Tibial nerve (tissue), 4 donors: Measurements from ENCODE around the gene PALM. TPM values are rescaled to one million over a fixed set of nuclear protein-coding genes. Genes with fewer than 3 reads are reported as not detected.
A peak's percentile ranks its signal among the peaks of the same experiment; 100 is the strongest.

Source experiments
- DNase-seq, 2 donors: peaks; one replicate each; pipeline ENCODE4 v3.0.0-alpha.2; 2019; ENCODE audit warnings: low spot score in 2 of 2
- H3K27ac ChIP-seq, 4 donors: fragments of 200-600 bp; sonication (generic) in 3 of 4; one replicate each; pipeline ENCODE4 v1.5.1; 2017 to 2019; ENCODE audit warnings: mild to moderate bottlenecking in 1 of 4
- H3K27me3 ChIP-seq, 2 donors: fragments of 200-600 bp; sonication (generic) in 1 of 2; one replicate each; pipeline versions ENCODE4 v1.5.1 to v1.6.0; 2017 to 2019
- H3K36me3 ChIP-seq, 3 donors: fragments of 200-600 bp; sonication (generic); one replicate each; pipeline ENCODE4 v1.5.1; 2018 to 2019
- H3K4me1 ChIP-seq, 4 donors: fragments of 200-600 bp; sonication (generic) in 3 of 4; one replicate each; pipeline ENCODE4 v1.5.1; 2017 to 2019
- H3K4me3 ChIP-seq, 4 donors: fragments of 200-600 bp; sonication (generic) in 3 of 4; one replicate each; pipeline ENCODE4 v1.5.1; 2017 to 2019; ENCODE audit warnings: mild to moderate bottlenecking in 1 of 4, moderate library complexity in 1 of 4
- H3K9me3 ChIP-seq, 4 donors: fragments of 200-600 bp; sonication (generic) in 3 of 4; one replicate each; pipeline ENCODE4 v1.5.1; 2017 to 2019
- EP300 ChIP-seq, 2 donors: sonication (generic); formaldehyde crosslinking; IDR thresholded peaks; one replicate each; pipeline ENCODE4 v1.6.1; 2017; ENCODE audit warnings: antibody characterized with exemption in 2 of 2, mild to moderate bottlenecking in 1 of 2
- POLR2A ChIP-seq, 2 donors: fragments of 450-650 bp; IDR thresholded peaks; one replicate each; pipeline ENCODE4 v1.6.1; 2017; ENCODE audit warnings: antibody characterized with exemption in 2 of 2, mild to moderate bottlenecking in 2 of 2, moderate library complexity in 2 of 2
- WGBS, 2 donors: methylation state at CpG; one replicate each; pipeline ENCODE4 v1.1.5; 2018; 5-methylcytosine and 5-hydroxymethylcytosine counted together
- total RNA-seq, 4 donors: library from RNA; depleted of rRNA; stranded (reverse); fragments of >200 nt; gene quantifications; one replicate each; pipeline ENCODE4 v1.1.0, GENCODE V29; 2016
- TF ChIP-seq, protein P1 (sequence below), 5 experiments: fragments of 200-600 bp in 3 of 5; fragments of 450-650 bp in 2 of 5; sonication (generic) in 3 of 5; IDR thresholded peaks; one replicate each; pipeline ENCODE4 v1.5.1; 2016 to 2019; ENCODE audit warnings: antibody characterized with exemption in 5 of 5, mild to moderate bottlenecking in 3 of 5, moderate library complexity in 2 of 5

The PALM gene
- total RNA-seq, 4 donors from 2014 or later: 65.7 to 101 (median 98.0) TPM

DNA sequence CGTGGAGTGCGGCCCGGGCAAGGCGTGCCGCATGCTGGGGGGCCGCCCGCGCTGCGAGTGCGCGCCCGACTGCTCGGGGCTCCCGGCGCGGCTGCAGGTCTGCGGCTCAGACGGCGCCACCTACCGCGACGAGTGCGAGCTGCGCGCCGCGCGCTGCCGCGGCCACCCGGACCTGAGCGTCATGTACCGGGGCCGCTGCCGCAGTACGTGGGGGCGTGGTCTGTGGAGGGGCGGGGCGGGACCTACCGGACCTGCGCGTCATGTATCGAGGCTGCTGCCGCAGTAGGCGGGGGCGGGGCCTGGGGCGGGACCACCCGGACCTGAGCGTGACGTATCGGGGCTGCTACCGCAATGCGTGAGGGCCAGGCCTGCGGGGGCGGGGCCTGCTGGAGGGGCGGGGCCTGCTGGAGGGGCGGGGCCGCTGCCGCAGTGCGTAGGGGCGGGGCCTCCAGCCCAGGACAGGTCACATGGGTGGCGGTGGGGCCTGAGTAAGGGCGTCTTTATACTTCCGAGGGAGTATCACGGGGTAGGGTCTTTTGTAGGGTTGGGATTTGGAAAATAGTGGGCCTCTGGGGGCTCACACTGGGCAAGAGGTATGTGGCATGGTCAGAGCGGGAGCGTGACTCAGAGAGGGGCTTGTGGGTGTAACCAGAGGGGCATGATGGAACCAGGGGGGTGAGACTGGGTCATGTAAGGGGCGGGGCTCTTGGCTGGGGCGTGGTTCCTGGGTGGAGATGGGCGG lies 28.3 kb upstream of the PALM start:
- Histone ChIP-seq H3K27ac (peak overlapping the region; percentile 94 to 99 (median 99)), H3K4me1 (peaks cover 0 to 50% (median 27%) of the 10 kb centered on the region in 4 donors), H3K9me3 (no peaks in the 10 kb centered on the region), H3K4me3 (peak overlapping the region; percentile 60 to 90 (median 74)), H3K27me3 (no peaks in the 10 kb centered on the region), H3K36me3 (peaks cover 0 to 20% (median 0%) of the 10 kb centered on the region in 3 donors)
- peak; percentile 87 to 95 for TF ChIP-seq POLR2A (IDR thresholded peaks at IDR 0.05)
- TF ChIP-seq EP300 (IDR thresholded peaks at IDR 0.05): peak; percentile 66 to 80
- TF ChIP-seq, protein P1, sequence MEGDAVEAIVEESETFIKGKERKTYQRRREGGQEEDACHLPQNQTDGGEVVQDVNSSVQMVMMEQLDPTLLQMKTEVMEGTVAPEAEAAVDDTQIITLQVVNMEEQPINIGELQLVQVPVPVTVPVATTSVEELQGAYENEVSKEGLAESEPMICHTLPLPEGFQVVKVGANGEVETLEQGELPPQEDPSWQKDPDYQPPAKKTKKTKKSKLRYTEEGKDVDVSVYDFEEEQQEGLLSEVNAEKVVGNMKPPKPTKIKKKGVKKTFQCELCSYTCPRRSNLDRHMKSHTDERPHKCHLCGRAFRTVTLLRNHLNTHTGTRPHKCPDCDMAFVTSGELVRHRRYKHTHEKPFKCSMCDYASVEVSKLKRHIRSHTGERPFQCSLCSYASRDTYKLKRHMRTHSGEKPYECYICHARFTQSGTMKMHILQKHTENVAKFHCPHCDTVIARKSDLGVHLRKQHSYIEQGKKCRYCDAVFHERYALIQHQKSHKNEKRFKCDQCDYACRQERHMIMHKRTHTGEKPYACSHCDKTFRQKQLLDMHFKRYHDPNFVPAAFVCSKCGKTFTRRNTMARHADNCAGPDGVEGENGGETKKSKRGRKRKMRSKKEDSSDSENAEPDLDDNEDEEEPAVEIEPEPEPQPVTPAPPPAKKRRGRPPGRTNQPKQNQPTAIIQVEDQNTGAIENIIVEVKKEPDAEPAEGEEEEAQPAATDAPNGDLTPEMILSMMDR (IDR thresholded peaks at IDR 0.05): peak; percentile 47 to 86 (median 71)
- WGBS, 2 donors: 0% methylated on average over 14 to 16 of the region's 70 CpGs
- peak; percentile 99 to 100 for DNase-seq

DNA sequence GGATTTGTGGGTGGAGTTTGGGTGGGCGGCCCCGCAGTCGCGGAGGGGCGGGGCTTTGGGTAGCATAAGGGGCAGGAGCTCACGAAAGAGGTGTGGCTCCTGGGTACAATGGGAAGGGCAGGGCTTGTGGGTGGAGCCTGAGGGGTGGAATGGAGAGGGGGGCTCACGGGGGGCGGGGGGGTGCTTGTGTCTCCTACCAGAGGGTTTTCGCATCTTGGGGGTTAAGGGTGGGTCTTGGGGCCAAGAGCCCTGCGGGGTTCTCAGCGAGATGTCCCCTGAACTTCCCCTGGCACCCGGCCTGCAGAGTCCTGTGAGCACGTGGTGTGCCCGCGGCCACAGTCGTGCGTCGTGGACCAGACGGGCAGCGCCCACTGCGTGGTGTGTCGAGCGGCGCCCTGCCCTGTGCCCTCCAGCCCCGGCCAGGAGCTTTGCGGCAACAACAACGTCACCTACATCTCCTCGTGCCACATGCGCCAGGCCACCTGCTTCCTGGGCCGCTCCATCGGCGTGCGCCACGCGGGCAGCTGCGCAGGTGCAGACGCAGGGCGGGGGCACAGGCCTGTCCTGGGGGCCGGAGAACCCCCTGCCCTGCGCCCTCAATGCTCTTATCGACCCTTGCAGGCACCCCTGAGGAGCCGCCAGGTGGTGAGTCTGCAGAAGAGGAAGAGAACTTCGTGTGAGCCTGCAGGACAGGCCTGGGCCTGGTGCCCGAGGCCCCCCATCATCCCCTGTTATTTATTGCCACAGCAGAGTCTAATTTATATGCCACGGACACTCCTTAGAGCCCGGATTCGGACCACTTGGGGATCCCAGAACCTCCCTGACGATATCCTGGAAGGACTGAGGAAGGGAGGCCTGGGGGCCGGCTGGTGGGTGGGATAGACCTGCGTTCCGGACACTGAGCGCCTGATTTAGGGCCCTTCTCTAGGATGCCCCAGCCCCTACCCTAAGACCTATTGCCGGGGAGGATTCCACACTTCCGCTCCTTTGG lies 27.4 kb upstream of the PALM start:
- Histone ChIP-seq H3K4me3 (peak overlapping the region in 3 of 4 donors; percentile 20 to 90 (median 68)), H3K27ac (peak overlapping the region; percentile 94 to 99 (median 98)), H3K27me3 (no peaks in the 10 kb centered on the region), H3K4me1 (peaks cover 0 to 48% (median 21%) of the 10 kb centered on the region in 4 donors), H3K36me3 (peaks cover 0 to 20% (median 0%) of the 10 kb centered on the region in 3 donors), H3K9me3 (no peaks in the 10 kb centered on the region)
- WGBS, 2 donors: 70 to 74% methylated on average over 35 to 46 of the region's 54 CpGs
- no peak for TF ChIP-seq POLR2A (IDR thresholded peaks at IDR 0.05)
- TF ChIP-seq, protein P1 (IDR thresholded peaks at IDR 0.05): no peak
- no peak for TF ChIP-seq EP300 (IDR thresholded peaks at IDR 0.05)
- DNase-seq: peak in 1 of 2 donors; percentile 91

DNA sequence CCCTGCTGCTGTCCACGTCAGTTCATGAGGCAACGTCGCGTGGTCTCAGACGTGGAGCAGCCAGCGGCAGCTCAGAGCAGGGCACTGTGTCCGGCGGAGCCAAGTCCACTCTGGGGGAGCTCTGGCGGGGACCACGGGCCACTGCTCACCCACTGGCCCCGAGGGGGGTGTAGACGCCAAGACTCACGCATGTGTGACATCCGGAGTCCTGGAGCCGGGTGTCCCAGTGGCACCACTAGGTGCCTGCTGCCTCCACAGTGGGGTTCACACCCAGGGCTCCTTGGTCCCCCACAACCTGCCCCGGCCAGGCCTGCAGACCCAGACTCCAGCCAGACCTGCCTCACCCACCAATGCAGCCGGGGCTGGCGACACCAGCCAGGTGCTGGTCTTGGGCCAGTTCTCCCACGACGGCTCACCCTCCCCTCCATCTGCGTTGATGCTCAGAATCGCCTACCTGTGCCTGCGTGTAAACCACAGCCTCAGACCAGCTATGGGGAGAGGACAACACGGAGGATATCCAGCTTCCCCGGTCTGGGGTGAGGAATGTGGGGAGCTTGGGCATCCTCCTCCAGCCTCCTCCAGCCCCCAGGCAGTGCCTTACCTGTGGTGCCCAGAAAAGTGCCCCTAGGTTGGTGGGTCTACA lies 25.9 kb upstream of the PALM start:
- Histone ChIP-seq H3K27ac (peak overlapping the region in 1 of 4 donors; percentile 9), H3K9me3 (no peaks in the 10 kb centered on the region), H3K27me3 (no peaks in the 10 kb centered on the region), H3K36me3 (peaks cover 0 to 20% (median 0%) of the 10 kb centered on the region in 3 donors), H3K4me1 (peaks cover 0 to 35% (median 19%) of the 10 kb centered on the region in 4 donors), H3K4me3 (no peak overlapping the region)
- 82 to 84% methylated on average over 9 to 11 of the region's 25 CpGs for WGBS, 2 donors
- TF ChIP-seq EP300 (IDR thresholded peaks at IDR 0.05): no peak
- TF ChIP-seq, protein P1 (IDR thresholded peaks at IDR 0.05): no peak
- no peak for TF ChIP-seq POLR2A (IDR thresholded peaks at IDR 0.05)
- no peak for DNase-seq

DNA sequence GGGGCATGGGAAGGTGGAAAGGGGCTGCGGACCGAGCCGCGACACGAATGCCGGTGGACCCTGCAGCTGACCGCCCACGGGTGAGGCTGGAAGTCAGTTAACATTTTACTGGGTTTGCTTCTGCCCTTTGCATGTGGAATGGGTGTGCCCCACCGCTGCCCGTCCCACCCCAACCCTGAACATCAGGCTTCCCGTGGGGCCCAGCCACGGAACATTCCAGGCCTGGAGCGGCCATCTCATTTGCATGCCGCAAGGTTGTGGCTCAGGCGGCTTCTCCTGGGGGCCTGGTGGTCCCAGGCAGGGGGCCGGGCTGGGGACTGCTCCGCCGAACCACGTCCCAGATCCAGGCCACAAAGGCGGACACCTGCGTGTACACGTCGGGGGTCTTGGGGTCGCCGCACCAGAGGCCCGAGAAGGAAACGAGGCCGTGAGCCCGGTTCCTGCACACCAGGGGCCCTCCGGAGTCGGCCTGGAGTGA lies 23.2 kb upstream of the PALM start:
- Histone ChIP-seq H3K36me3 (peaks cover 0 to 20% (median 0%) of the 10 kb centered on the region in 3 donors), H3K9me3 (no peaks in the 10 kb centered on the region), H3K4me1 (peaks cover 0 to 16% (median 4%) of the 10 kb centered on the region in 4 donors), H3K27ac (no peak overlapping the region), H3K27me3 (no peaks in the 10 kb centered on the region), H3K4me3 (no peak overlapping the region)
- TF ChIP-seq POLR2A (IDR thresholded peaks at IDR 0.05): no peak
- TF ChIP-seq EP300 (IDR thresholded peaks at IDR 0.05): no peak
- TF ChIP-seq, protein P1 (IDR thresholded peaks at IDR 0.05): no peak
- WGBS, 2 donors: 59 to 65% methylated on average over 16 to 28 of the region's 31 CpGs
- DNase-seq: no peak
